Stimulated activated CD8-positive, alpha-beta memory T cell treated with anti-CD3 and anti-CD28 coated beads, Interleukin-15, amount 100 ng/mL, for 4 hours (primary cell): ENCODE data around the gene MYOZ3.

ENCODE experiments used
- DNase-seq, 2 donors: peaks; one replicate each; pipeline ENCODE4 v3.0.0-alpha.2; 2020; ENCODE audit warnings: low read depth in 2 of 2

Gene MYOZ3

GRCh38 chr5:150626853-150627276 lies 34.2 kb upstream of the MYOZ3 start:
- no peak for DNase-seq

GRCh38 chr5:150627731-150628545 lies 33.1 kb upstream of the MYOZ3 start:
- DNase-seq, result no peak

GRCh38 chr5:150628936-150629485 lies 32.0 kb upstream of the MYOZ3 start:
- no peak for DNase-seq

DNA sequence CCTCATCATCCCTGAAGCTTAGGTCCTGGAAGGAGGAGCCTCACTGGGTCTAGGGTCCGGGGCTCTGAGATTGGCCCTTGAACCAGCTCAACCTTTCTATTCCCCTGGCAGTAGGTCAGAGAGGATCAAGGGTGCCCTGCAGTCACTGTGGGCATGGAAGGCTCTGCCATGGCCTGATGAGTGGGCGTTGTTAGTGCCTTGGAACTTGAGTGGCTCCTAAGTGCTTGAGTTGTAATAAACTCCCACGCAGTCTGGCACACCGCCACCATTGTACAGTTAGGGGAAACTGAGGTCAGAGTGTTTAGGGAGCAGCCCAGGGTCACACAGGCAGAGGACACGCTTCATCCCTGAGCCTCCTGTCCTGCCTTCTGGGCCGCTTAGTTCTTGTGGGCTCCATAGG lies 31.0 kb upstream of the MYOZ3 start:
- DNase-seq, result no peak

- no peak for DNase-seq
Observed at GRCh38 chr5:150630461-150631325, 30.4 kb upstream of the MYOZ3 start.

- no peak for DNase-seq
Observed at GRCh38 chr5:150631326-150631701, 29.7 kb upstream of the MYOZ3 start.

GRCh38 chr5:150632305-150633160 lies 28.5 kb upstream of the MYOZ3 start:
- no peak for DNase-seq

GRCh38 chr5:150633429-150633828 lies 27.6 kb upstream of the MYOZ3 start:
- DNase-seq, result no peak

GRCh38 chr5:150636391-150637244 lies 24.4 kb upstream of the MYOZ3 start:
- no peak for DNase-seq

DNA sequence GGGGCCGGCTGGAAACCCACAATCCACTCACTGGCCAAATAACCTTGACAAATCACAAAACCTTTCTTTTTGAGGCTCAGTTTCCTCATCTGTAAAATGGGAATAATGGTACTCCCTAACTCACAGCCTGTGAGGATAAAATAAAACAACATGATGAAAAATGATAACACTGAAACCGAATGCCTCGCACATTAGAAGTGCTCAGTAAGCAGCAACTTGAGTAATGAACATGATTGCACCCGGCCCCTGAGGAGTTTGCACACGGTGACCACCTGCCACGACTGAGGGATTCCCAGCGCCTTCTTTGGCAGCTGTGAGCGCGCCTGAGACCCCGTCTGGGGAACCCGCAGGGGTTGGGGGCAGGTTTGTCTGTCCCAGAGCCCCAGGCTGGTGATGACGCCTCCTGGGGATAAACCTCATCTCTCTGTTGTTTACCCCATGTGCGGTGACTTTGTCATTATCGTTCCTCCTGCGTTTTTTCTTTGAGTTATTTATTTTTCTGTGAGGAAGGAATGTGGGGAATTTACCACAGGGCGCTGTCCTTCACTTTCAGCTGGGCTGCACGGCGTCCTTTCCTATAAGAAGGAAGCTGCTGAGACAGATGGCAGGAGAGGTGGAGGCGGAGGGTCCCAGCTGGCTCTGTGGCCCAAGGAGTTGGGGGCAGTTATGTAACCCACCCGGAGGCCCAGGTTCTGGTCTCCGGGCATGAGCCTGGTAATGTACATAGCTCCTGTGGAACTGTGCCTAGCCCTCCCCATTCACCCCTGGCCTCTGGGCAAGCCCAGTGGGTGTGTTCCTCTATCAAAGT lies 23.6 kb upstream of the MYOZ3 start:
- no peak for DNase-seq

DNA sequence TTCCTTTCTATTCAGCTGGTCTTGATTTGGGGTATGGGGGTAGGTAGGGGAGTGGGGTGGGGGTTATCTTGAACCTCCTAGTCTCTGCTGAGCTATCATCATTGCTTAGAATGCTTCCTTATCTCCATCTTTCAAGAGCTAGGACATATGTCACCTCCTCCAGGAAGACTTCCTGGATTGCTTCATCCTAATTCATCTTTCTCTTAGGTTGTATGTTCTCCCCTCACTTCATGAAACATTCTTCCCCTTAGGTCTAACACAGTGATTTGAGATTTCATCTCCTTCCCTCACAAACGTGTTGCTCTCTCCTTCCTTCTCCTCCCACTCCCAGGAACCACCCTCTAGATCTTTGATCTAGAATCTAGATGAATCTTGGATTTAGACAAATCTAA lies 23.0 kb upstream of the MYOZ3 start:
- DNase-seq, result no peak

DNA sequence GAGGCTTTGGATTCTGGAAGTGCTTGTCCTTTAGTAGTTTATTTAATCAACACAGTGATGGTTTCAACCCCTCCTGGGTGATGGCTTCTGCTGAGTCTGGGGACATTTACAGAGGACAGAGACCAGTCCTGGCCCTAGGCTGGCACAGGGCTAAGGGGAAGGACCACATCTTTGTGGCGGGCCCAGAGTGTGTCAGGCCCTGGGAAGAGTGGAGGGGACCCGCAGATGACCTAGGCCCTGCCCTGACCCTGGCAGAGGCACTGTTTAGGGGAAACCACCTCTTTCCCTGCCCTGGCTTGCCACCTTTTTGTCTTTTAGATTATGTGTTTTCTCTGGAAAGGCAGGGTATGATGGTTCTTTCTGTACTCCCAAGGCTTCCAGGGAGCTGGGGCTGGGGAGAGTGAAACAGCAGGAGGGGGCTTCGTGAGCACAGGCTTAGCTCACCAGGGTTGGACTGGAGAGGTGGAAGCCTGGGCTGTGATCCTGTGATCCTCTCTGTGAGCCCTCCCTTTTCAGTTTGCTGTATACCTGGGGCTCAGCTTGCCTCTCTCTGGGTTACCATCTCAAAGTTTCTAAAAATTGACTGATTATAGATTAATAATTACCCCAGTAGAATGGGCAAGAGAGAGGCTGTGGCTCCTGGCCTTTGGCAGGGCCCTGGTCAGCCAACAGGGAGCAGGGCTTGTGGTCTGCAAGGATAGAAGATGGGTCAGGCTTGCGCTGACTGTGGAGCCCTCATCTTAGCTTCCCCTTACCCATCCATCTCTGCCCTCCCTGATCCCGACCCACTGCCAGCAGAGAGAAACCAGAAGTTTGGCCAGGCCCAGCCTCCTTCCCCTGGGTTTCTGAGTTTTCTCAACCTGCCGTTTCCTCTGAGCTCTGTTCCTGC lies 22.3 kb upstream of the MYOZ3 start:
- no peak for DNase-seq

GRCh38 chr5:150639377-150639692 lies 21.7 kb upstream of the MYOZ3 start:
- DNase-seq, result no peak

GRCh38 chr5:150639751-150640150 lies 21.3 kb upstream of the MYOZ3 start:
- DNase-seq, result no peak

GRCh38 chr5:150640311-150641005 lies 20.6 kb upstream of the MYOZ3 start, which contains the start of gene SYNPO:
Gene SYNPO, plus strand, starts transcription at chr5:150640660. Its CDS starts 7,616 bp downstream, at chr5:150648276.
- no peak for DNase-seq

- DNase-seq, result no peak
Observed at GRCh38 chr5:150641006-150641570, 20.0 kb upstream of the MYOZ3 start.

DNA sequence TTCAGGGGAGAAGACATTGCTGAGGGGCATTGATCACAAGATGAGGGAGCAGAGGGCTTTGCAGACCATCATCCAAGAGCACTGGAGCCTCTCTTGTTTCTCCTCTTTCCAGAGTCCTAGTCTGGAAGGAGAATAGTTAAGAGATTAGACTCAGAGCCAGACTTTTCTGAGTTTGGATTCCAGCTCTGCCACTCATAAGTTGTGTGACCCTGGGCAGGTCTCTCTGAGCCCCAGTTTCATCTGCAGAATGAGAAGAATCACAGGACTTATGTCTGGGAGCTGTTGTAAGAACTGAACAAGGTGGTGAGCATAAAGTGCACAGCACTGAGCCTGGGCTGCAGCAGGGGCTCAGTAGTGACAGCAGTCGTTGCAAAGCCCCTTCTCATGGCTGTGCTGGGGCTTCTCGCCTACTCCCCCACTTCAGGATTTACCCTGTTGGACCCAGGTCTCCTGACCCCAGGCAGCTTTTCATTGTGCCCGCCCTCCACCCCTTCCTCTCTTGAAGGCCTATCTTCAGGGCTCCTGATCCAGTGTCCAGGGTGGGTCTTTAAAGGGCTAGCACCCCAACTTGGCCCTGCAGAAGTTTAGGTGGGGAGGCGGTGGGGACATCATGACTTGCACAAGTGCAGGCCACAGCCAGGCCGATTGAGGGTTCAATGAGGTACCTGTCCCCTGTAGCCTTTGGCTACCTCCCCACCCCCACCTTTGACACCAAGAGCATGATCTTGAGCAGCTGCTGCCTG lies 19.1 kb upstream of the MYOZ3 start:
- DNase-seq, result no peak
